Trophoblast cell (in vitro differentiated cells and primary cell): ENCODE measurements around the gene EXO1.
"Not testable (repeated sequence)": the region's sequence is repeated elsewhere in the genome, so short reads cannot be mapped to it uniquely, and the experiment has no call there.

Source experiments
- DNase-seq, 2 donors: peaks; one replicate each; pipeline ENCODE4 v3.0.0-alpha.2; 2016
- H2AFZ ChIP-seq: 2 replicates; pipeline ENCODE4 v1.6.1; 2013; ENCODE audit warnings: low read length, moderate library complexity, mild to moderate bottlenecking; ENCODE audit not compliant: insufficient read depth, poor library complexity
- H2AK5ac ChIP-seq: 2 replicates; pipeline ENCODE4 v1.6.1; 2013; ENCODE audit warnings: mild to moderate bottlenecking, low read length
- H2BK120ac ChIP-seq: 2 replicates; pipeline ENCODE4 v1.6.1; 2013; ENCODE audit warnings: low read length, mild to moderate bottlenecking, moderate library complexity; ENCODE audit not compliant: insufficient read depth, poor library complexity
- H2BK12ac ChIP-seq: 2 replicates; pipeline ENCODE4 v1.6.1; 2013; ENCODE audit warnings: mild to moderate bottlenecking, low read length, moderate library complexity
- H2BK5ac ChIP-seq: 2 replicates; pipeline ENCODE4 v1.6.1; 2013; ENCODE audit warnings: low read length, low read depth, moderate library complexity, mild to moderate bottlenecking; ENCODE audit not compliant: poor library complexity
- H3K14ac ChIP-seq: 2 replicates; pipeline ENCODE4 v1.6.1; 2013; ENCODE audit warnings: mild to moderate bottlenecking, low read length
- H3K18ac ChIP-seq: 2 replicates; pipeline ENCODE4 v1.6.1; 2013; ENCODE audit warnings: mild to moderate bottlenecking, low read length
- H3K23ac ChIP-seq: 2 replicates; pipeline ENCODE4 v1.6.1; 2013; ENCODE audit warnings: low read length
- H3K27ac ChIP-seq: 2 replicates; pipeline ENCODE4 v1.5.1; 2013; ENCODE audit warnings: low read depth, mild to moderate bottlenecking, inconsistent platforms, low read length, moderate library complexity
- H3K27me3 ChIP-seq: 2 replicates; pipeline ENCODE4 v1.6.1; 2013; ENCODE audit warnings: inconsistent platforms, mild to moderate bottlenecking, low read length, moderate library complexity; ENCODE audit not compliant: insufficient read depth
- H3K36me3 ChIP-seq, 2 experiments: 1 replicate in 1 of 2; 2 replicates in 1 of 2; pipeline ENCODE4 v1.6.1; 2013; ENCODE audit warnings: low read length in 2 of 2, mild to moderate bottlenecking in 2 of 2, moderate library complexity in 1 of 2; ENCODE audit not compliant: insufficient read depth in 2 of 2, control insufficient read depth in 1 of 2
- H3K4ac ChIP-seq: 2 replicates; pipeline ENCODE4 v1.6.1; 2013; ENCODE audit warnings: low read depth, mild to moderate bottlenecking, low read length, moderate library complexity
- H3K4me1 ChIP-seq, 2 experiments: 1 replicate in 1 of 2; 2 replicates in 1 of 2; pipeline ENCODE4 v1.6.1; 2013; ENCODE audit warnings: low read length in 2 of 2, mild to moderate bottlenecking in 2 of 2, moderate library complexity in 1 of 2; ENCODE audit not compliant: insufficient read depth in 2 of 2, control insufficient read depth in 1 of 2
- H3K4me2 ChIP-seq: 2 replicates; pipeline ENCODE4 v1.6.1; 2013; ENCODE audit warnings: inconsistent platforms, mild to moderate bottlenecking, low read length, moderate library complexity
- H3K4me3 ChIP-seq: 2 replicates; pipeline ENCODE4 v1.5.1; 2013; ENCODE audit warnings: mild to moderate bottlenecking, low read depth, low read length, inconsistent platforms
- H3K79me1 ChIP-seq: one replicate; pipeline ENCODE4 v1.6.1; 2013; ENCODE audit warnings: low read length
- H3K79me2 ChIP-seq: 2 replicates; pipeline ENCODE4 v1.6.1; 2013; ENCODE audit warnings: low read length, mild to moderate bottlenecking; ENCODE audit not compliant: control insufficient read depth, insufficient read depth, poor library complexity
- H3K9ac ChIP-seq: 2 replicates; pipeline ENCODE4 v1.6.1; 2013; ENCODE audit warnings: mild to moderate bottlenecking, low read length
- H3K9me3 ChIP-seq: 2 replicates; pipeline ENCODE4 v1.6.1; 2013; ENCODE audit warnings: low read depth, mild to moderate bottlenecking, control low read depth, inconsistent platforms, low read length; ENCODE audit not compliant: insufficient read depth
- H4K12ac ChIP-seq: 2 replicates; pipeline ENCODE4 v1.6.1; 2013; ENCODE audit warnings: low read depth, mild to moderate bottlenecking, low read length, moderate library complexity
- H4K8ac ChIP-seq: 2 replicates; pipeline ENCODE4 v1.6.1; 2013; ENCODE audit warnings: low read depth, mild to moderate bottlenecking, low read length, moderate library complexity
- H4K91ac ChIP-seq: one replicate; pipeline ENCODE4 v1.6.1; 2013; ENCODE audit warnings: low read depth, mild to moderate bottlenecking, low read length, moderate library complexity
- WGBS: extraction: QIAGEN DNeasy Blood & Tissue Kit; methylation state at CpG from one replicate; pipeline ENCODE4 v1.1.7; 2013; ENCODE audit warnings: missing lambda C conversion rate; ENCODE audit not compliant: insufficient read length, insufficient coverage; ENCODE audit errors: extremely low coverage; 5-methylcytosine and 5-hydroxymethylcytosine counted together

The EXO1 gene

GRCh38 chr1:241804706-241805105, 43.3 kb upstream of the EXO1 start:
- H2AK5ac ChIP-seq, H3K9ac ChIP-seq, H3K4me3 ChIP-seq, H3K9me3 ChIP-seq, H4K91ac ChIP-seq, H2BK120ac ChIP-seq, H3K4ac ChIP-seq, H3K23ac ChIP-seq, H3K36me3 ChIP-seq, H3K18ac ChIP-seq, H3K27me3 ChIP-seq, H3K4me1 ChIP-seq, H2AFZ ChIP-seq, H4K12ac ChIP-seq, H3K27ac ChIP-seq, H4K8ac ChIP-seq, H3K14ac ChIP-seq, H3K79me2 ChIP-seq, H3K79me1 ChIP-seq, H2BK12ac ChIP-seq, H3K4me2 ChIP-seq, H2BK5ac ChIP-seq: not testable (repeated sequence)
- peak in 1 of 2 donors; percentile 11 for DNase-seq
- WGBS = no CpG with 5 or more reads among the region's 4 CpGs

DNA sequence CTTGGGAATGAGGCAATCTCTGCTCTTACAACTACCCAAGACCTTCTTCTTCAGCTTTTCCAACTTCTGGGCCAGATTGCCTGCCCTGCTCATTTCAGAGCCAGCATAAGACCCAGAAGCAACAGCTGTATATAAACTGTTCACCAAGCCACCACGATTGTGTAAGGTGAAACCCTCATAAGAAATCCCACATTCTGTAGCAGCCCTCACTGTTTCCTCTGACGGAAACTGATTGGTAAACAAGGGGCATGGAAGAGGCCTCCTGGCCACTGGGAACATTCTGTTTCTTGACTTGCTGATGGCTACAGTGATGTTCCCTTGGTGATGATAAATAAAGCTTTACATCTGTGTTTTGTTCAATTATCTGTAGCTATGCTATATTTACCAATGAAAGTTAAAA, 39.7 kb upstream of the EXO1 start:
- Histone ChIP-seq H3K23ac (no peak overlapping the region), H3K9ac (no peak overlapping the region)

DNA sequence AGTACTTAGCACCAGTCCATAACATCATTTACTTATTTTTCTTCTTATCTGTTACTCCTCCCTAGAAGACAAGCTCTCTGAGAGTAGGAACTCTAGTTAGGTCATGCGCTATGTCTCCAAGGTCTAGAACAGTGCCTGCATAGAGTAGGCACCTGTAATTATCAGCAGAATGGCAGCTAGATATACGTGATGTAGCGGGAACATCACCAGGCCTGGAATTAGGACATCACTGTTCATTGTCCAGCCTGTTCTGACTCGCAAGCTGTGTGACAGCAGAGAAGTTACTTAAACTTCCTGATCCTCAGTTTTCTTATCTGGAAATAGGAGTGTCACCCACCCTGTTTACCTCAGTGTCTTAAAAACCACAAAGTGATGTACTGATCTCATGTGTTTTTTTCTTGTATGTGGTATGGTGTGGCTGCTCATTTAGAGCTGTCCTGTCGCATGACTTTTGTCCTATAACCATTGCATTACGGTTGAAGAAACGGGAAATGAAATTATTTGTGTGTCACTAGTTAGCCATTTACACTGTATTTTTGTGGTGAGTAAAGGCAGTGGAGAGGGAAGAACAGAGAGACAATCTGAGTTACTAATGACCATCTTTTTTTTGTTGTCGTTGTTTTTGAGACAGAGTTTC, 37.1 kb upstream of the EXO1 start:
- Histone ChIP-seq H3K4me3 (no peak overlapping the region), H3K14ac (no peak overlapping the region), H3K23ac (no peak overlapping the region), H2BK120ac (no peak overlapping the region), H3K79me2 (no peaks in the 10 kb centered on the region), H3K27me3 (no peaks in the 10 kb centered on the region), H3K36me3 (no peaks in the 10 kb centered on the region), H4K12ac (no peak overlapping the region), H2BK5ac (no peak overlapping the region), H3K79me1 (peaks cover 1% of the 10 kb centered on the region), H3K9me3 (no peaks in the 10 kb centered on the region), H4K8ac (no peak overlapping the region), H3K18ac (no peak overlapping the region), H3K27ac (no peak overlapping the region), H3K4me2 (no peak overlapping the region), H2AK5ac (no peak overlapping the region), H3K4ac (no peak overlapping the region), H3K9ac (no peak overlapping the region), H3K4me1 (no peaks in the 10 kb centered on the region), H2AFZ (no peak overlapping the region), H2BK12ac (no peak overlapping the region), H4K91ac (no peak overlapping the region)
- no CpG with 5 or more reads among the region's 8 CpGs for WGBS
- DNase-seq = peak in 1 of 2 donors; percentile 18

More for the DNA sequence above, 39.7 kb upstream of the EXO1 start:
- no peak overlapping the region for H3K4me3 ChIP-seq
- H2BK120ac ChIP-seq = peak overlapping the region; percentile 15
- no peak overlapping the region for H4K8ac ChIP-seq
- no peak overlapping the region for H2AFZ ChIP-seq
- no peak overlapping the region for H3K14ac ChIP-seq
- no peak overlapping the region for H3K4me2 ChIP-seq
- H2AK5ac ChIP-seq = peak overlapping the region; percentile 46
- no peak overlapping the region for H4K12ac ChIP-seq
- no peak overlapping the region for H3K27ac ChIP-seq
- H2BK12ac ChIP-seq = peak overlapping the region; percentile 32
- no peak overlapping the region for H4K91ac ChIP-seq
- H3K18ac ChIP-seq = no peak overlapping the region
- no peak overlapping the region for H2BK5ac ChIP-seq
- H3K27me3 ChIP-seq = no peaks in the 10 kb centered on the region
- H3K4me1 ChIP-seq = no peaks in the 10 kb centered on the region
- no CpG with 5 or more reads among the region's 2 CpGs for WGBS
- no peak for DNase-seq
- H3K79me1 ChIP-seq = peaks cover 1% of the 10 kb centered on the region
- no peak overlapping the region for H3K4ac ChIP-seq
- H3K79me2 ChIP-seq = no peaks in the 10 kb centered on the region
- no peaks in the 10 kb centered on the region for H3K36me3 ChIP-seq
- no peaks in the 10 kb centered on the region for H3K9me3 ChIP-seq

DNA sequence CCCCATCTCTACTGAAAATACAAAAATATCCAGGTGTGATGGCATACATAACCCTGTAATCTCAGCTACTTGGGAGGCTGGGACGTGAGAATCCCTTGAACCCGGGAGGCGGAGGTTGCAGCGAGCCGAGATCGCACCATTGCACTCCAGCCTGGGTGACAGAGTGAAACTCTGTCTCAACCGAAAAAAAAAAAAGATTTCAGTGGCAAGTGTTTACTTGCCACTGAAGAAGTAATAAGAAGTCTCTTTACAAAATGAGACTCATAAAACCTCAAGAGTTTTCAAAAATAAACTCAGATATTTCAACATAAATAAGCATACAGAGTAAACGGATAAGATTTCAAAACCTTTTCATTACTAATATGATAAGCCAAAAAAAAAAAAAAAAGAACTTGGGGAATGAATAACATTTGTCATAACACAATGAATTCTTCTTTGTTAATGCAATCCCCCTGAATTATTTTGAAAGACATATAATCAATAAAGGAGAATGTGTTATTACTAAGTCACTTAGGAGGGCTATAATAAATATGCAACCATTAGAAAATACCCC, 34.2 kb upstream of the EXO1 start:
- H3K27ac ChIP-seq = no peak overlapping the region
- no peak overlapping the region for H3K9ac ChIP-seq
- H3K4ac ChIP-seq = no peak overlapping the region
- H2AFZ ChIP-seq = no peak overlapping the region
- no peak overlapping the region for H3K18ac ChIP-seq
- no peak overlapping the region for H4K91ac ChIP-seq
- no peak overlapping the region for H3K4me2 ChIP-seq
- H3K79me2 ChIP-seq = no peaks in the 10 kb centered on the region
- H3K14ac ChIP-seq = no peak overlapping the region
- no peak for DNase-seq
- no peak overlapping the region for H2BK120ac ChIP-seq
- no peak overlapping the region for H2BK12ac ChIP-seq
- no peak overlapping the region for H3K4me3 ChIP-seq
- no peaks in the 10 kb centered on the region for H3K36me3 ChIP-seq
- H3K4me1 ChIP-seq = no peaks in the 10 kb centered on the region
- H2BK5ac ChIP-seq = no peak overlapping the region
- H3K79me1 ChIP-seq = no peaks in the 10 kb centered on the region
- H3K27me3 ChIP-seq = no peaks in the 10 kb centered on the region
- H4K12ac ChIP-seq = no peak overlapping the region
- H3K23ac ChIP-seq = no peak overlapping the region
- H3K9me3 ChIP-seq = no peaks in the 10 kb centered on the region
- H4K8ac ChIP-seq = no peak overlapping the region
- no CpG with 5 or more reads among the region's 8 CpGs for WGBS
- H2AK5ac ChIP-seq = no peak overlapping the region
